Measurements from ENCODE around the gene PATZ1. TPM values are rescaled to one million over a fixed set of nuclear protein-coding genes. Genes with fewer than 3 reads are reported as not detected.

Gene PATZ1
- total RNA-seq, 2 experiments from 2014 or later, result 28.4 to 29.0 TPM

GRCh38 chr22:31334329-31334728 is 11.8 kb downstream of the PATZ1 start:
- DNase-seq (no peak), ATAC-seq (no peak)
- Mint-ChIP-seq H3K9me3 (no peaks in the 10 kb centered on the region), H3K4me3 (no peak overlapping the region), H3K27ac (peak overlapping the region; percentile 55), H3K36me3 (ENCODE audit: low read depth) (peaks cover 57% of the 10 kb centered on the region), H3K4me1 (ENCODE audit: low read depth) (peaks cover 53% of the 10 kb centered on the region), H3K27me3 (no peaks in the 10 kb centered on the region)
- TF ChIP-seq CTCF (IDR thresholded peaks at IDR 0.05), result no peak
- ChIA-PET CTCF (interaction anchor here (1.2 to 3.1 kb wide), 2 partner anchors 11 to 21 kb away, joined by 3 to 14 read pairs; no protein-coding TSS in a partner anchor), POLR2A (interaction anchor here (0.5 to 2.0 kb wide), 5 partner anchors 10 to 118 kb away, joined by 3 to 7 read pairs (median 4); no protein-coding TSS in a partner anchor)
- intact Hi-C loops (cut with micrococcal nuclease), result no loop called here

GRCh38 chr22:31333641-31334040 is 12.5 kb downstream of the PATZ1 start:
- ChIA-PET CTCF (interaction anchor here (1.2 to 3.1 kb wide), 2 partner anchors 10 to 21 kb away, joined by 3 to 14 read pairs; no protein-coding TSS in a partner anchor), POLR2A (interaction anchor here (1.1 to 2.0 kb wide), 4 partner anchors 10 to 13 kb away, joined by 3 to 7 read pairs (median 6); no protein-coding TSS in a partner anchor)
- Mint-ChIP-seq H3K9me3 (no peaks in the 10 kb centered on the region), H3K27ac (peak overlapping the region; percentile 55), H3K36me3 (ENCODE audit: low read depth) (peaks cover 58% of the 10 kb centered on the region), H3K27me3 (no peaks in the 10 kb centered on the region), H3K4me1 (ENCODE audit: low read depth) (peaks cover 48% of the 10 kb centered on the region), H3K4me3 (no peak overlapping the region)
- no peak for DNase-seq
- intact Hi-C loops (cut with micrococcal nuclease), result no loop called here
- ATAC-seq, result no peak
- TF ChIP-seq CTCF (IDR thresholded peaks at IDR 0.05), result no peak

GRCh38 chr22:31332886-31333285 is 13.3 kb downstream of the PATZ1 start:
- POLR2A ChIA-PET, result interaction anchor here (1.0 to 2.0 kb wide), 4 partner anchors 11 to 42 kb away, joined by 3 to 7 read pairs (median 5); no protein-coding TSS in a partner anchor
- Mint-ChIP-seq H3K4me1 (ENCODE audit: low read depth) (peaks cover 41% of the 10 kb centered on the region), H3K4me3 (no peak overlapping the region), H3K9me3 (no peaks in the 10 kb centered on the region), H3K27ac (peak overlapping the region; percentile 21), H3K27me3 (no peaks in the 10 kb centered on the region), H3K36me3 (ENCODE audit: low read depth) (peaks cover 53% of the 10 kb centered on the region)
- intact Hi-C loops (cut with micrococcal nuclease), result no loop called here
- CTCF ChIA-PET, result interaction anchor here (3.1 kb wide), 1 partner anchor 20 kb away, joined by 14 read pairs; no protein-coding TSS in a partner anchor
- ATAC-seq (no peak), DNase-seq (no peak)
- TF ChIP-seq CTCF (IDR thresholded peaks at IDR 0.05), result no peak

- peak overlapping the region; percentile 3 for H3K27ac Mint-ChIP-seq
- H3K27me3 Mint-ChIP-seq, result no peaks in the 10 kb centered on the region
- H3K4me1 Mint-ChIP-seq (ENCODE audit: low read depth), result peaks cover 33% of the 10 kb centered on the region
- intact Hi-C loops (cut with micrococcal nuclease), result no loop called here
- H3K9me3 Mint-ChIP-seq, result no peaks in the 10 kb centered on the region
- H3K4me3 Mint-ChIP-seq, result no peak overlapping the region
- CTCF ChIA-PET, result interaction anchor here (2.3 kb wide), 1 partner anchor 19 kb away, joined by 12 read pairs; no protein-coding TSS in a partner anchor
- TF ChIP-seq CTCF (IDR thresholded peaks at IDR 0.05), result no peak
- ATAC-seq (no peak), DNase-seq (no peak)
- peaks cover 50% of the 10 kb centered on the region for H3K36me3 Mint-ChIP-seq (ENCODE audit: low read depth)
- POLR2A ChIA-PET, result interaction anchor here (1.0 to 1.2 kb wide), 2 partner anchors 11 to 42 kb away, joined by 3 read pairs; no protein-coding TSS in a partner anchor
These were observed 14.1 kb downstream of the PATZ1 start for GRCh38 chr22:31332010-31332409.
